ENCODE measurements around the gene NDUFB7. TPM values are rescaled to one million over a fixed set of nuclear protein-coding genes. Genes with fewer than 3 reads are reported as not detected.
"Not testable (repeated sequence)": the region's sequence is repeated elsewhere in the genome, so short reads cannot be mapped to it uniquely, and the experiment has no call there.

The NDUFB7 gene
- 186 TPM for total RNA-seq

DNA sequence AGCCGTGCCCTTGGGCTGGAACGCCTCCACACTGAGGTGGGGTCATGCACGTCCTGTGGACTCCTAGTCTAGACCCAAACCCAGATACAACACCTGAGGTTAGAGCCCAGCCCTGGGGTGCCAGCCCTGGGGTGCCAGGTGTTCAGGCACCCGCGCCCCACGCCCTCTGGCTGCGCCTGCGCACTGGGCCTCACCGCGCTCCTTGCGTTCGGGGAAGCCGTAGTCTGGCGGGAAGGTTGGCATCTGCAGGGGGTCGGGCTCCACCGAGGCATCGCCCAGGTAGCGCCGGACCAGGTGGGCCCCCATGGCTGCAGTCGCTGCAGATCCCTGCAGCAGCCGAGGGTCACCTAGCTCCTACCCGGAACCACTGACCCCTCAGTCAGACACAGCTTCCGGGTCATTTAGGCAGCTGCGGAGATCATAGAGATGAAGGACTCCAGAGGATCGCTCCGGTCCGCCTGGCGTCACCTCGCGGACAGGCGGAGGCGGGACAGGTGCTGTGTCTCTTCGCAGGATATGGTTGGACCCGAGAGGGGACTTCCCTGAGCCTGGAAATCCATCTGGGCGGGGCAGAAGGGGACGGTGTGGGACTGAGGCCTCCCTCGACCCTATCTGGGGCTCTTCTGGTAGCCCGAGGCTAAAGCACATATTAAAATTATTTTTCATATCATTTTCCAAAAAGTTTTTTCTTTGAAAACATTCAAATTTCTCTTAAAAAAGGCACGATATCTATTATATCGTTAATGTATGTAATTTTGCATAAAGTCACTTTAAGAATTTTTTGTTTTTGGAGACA lies at the start of gene NDUFB7:
NDUFB7 (minus strand) TSS at position 372 of the 796 bp plus-strand sequence; CDS start at position 306, 66 bp downstream.
- ATAC-seq: peak; percentile 83

DNA sequence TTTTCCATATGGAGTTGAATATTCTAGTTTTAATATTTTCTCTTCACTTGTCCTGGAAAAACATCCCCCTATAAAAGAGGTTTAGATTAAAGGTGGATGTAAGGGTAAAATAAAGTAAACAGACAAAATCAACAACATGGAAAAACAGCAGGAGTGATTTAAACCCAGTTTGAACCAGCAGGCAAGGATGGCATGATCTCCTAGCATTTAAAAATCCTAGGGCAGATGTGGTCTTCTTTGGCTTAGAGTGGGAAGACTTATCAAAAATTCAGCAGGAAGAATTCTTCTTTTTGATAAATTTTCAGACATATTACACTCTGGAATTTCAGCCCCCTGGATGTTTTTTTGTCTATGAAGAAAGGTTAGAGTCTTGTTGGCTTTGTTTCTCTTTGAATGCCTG lies 47.5 kb upstream of the NDUFB7 start:
- ATAC-seq: no peak

DNA sequence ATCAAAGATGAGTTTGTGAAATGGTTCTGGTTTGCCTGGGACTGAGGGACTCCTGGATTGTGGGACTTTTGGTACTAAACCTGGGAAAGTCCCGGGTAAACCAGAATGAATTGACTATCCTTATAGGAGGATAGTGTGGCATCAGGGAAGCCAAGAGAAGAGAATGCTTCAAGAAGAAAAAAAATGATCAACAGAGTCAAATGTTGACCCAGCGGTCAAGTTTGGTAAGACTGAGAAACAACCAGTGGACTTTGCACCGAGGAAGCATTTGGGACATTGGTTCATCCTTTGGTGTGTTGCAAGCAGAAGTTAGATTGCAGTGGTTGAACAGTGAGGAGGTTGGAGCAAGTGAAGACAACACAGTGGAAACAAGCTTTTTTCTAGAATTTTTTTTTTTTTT lies 44.5 kb upstream of the NDUFB7 start:
- no peak for ATAC-seq

GRCh38 chr19:14615623-14616022 lies 43.8 kb upstream of the NDUFB7 start:
- ATAC-seq: no peak

DNA sequence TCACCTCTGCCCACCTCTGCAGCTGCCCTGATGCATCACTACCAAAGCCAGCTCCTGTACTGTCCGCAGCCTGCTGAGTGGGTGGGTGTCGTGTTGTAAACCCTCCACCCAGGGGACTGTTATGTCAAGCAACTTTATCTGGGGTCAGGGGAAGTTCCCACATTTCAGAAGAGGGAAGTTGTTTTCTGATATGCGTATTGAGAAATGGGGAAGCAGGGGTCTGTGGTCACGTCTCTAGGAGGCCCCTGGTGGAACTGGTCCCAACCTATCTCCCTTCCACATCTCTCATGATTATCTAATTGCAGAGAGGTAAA lies 42.2 kb upstream of the NDUFB7 start:
- no peak for ATAC-seq

GRCh38 chr19:14613399-14614098 lies 41.7 kb upstream of the NDUFB7 start:
- not testable (repeated sequence) for ATAC-seq

GRCh38 chr19:14612657-14613056 lies 40.8 kb upstream of the NDUFB7 start:
- no peak for ATAC-seq

- ATAC-seq: not testable (repeated sequence)
Observed at GRCh38 chr19:14612242-14612641, 40.4 kb upstream of the NDUFB7 start.

GRCh38 chr19:14611051-14611450 lies 39.2 kb upstream of the NDUFB7 start:
- ATAC-seq: no peak

DNA sequence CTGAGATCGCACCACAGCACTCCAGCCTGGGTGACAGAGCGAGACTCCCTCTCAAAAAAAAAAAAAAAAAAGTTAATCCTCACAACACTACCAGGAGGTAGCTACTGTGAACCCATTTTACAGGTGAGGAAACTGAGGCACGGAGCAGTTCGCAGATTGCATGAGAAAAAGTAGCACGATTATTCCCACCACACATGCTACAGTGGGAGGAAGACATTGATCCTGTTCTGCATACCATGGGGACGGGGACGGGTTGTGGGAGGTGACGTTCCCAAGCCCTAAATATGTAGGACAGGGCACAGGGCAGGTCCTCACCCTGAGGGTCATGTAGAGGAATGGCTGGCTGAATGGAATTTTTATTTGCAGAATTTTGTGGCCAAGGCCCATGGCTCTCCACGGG lies 34.8 kb upstream of the NDUFB7 start:
- ATAC-seq: no peak

DNA sequence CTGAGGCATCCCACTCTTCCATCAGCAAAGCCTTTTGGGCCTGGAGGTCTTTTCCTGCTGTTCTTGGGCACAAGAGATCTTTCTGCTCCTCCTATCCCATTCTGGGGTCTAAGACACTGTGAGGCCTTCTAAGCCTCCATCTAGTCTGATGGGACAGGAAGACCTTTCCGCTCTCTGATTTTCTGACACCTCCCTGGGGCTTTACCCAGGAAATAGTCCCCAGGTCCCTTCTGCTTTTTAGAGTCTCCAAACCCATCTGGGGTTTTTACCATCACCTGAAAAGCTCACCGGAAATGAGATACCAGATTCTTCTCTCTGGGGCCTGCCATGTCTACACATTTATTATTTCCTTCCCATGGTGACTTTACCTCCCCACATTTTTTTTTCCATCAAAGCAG lies 32.1 kb upstream of the NDUFB7 start:
- ATAC-seq: peak; percentile 37

GRCh38 chr19:14599548-14600147 lies 27.8 kb upstream of the NDUFB7 start:
- no peak for ATAC-seq

DNA sequence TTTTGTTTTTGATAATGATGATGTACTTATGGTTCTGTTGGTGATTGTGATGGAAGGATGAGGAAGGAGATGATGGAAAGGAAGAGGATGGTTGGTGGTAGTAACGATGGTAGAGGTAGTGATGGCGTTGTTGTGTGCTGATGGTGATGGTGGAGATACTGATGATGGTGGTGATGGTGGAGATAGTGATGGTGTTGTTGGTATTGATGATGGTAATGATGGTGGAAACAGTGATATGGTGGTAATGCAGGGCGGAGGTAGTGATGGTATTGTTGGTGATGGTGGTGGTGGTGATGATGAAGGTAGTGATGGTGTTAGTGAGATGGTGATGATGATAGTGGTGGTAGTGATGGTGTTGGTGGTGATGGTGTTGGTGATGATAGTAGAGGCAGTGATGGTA lies 23.7 kb upstream of the NDUFB7 start:
- no peak for ATAC-seq

GRCh38 chr19:14589433-14589832 lies 17.6 kb upstream of the NDUFB7 start:
- not testable (repeated sequence) for ATAC-seq

DNA sequence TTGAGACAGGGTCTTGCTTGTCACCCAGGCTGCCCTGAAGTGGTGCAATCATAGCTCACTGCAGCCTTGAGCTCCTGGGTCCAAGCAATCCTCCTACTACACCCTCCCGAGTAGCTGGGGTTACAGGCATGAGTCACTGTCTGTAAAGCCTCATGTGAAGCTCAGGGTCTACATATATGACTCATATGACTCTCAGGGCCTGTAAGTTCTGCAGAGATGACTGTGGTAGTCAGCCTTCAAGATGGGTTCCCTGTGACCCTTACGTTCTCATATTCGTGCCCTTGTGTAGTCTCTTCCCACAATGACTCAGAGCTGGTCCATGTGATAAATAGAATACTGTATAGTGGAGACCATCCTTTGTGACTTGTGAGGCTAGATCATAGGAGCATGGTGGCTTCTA lies 13.3 kb upstream of the NDUFB7 start:
- ATAC-seq: peak; percentile 48

DNA sequence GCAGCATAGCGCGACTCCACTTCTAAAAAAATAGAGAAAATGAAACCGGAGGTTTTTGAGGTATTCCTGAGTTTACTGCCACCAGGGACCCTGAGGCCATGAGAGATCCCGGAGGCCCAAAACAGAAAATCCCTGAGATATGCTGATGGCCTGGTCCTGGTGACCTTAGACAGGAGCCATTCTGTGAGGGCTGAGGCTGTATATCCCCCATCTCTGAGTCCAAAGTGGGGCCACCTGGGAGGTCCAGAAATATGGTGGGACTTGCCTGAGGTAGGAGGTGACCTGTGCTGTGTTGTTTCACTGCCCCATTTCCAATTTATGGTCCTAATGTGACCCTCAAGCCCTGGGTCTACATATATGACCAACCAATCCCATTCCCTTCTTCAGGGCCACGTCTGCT lies 12.5 kb upstream of the NDUFB7 start:
- not testable (repeated sequence) for ATAC-seq

DNA sequence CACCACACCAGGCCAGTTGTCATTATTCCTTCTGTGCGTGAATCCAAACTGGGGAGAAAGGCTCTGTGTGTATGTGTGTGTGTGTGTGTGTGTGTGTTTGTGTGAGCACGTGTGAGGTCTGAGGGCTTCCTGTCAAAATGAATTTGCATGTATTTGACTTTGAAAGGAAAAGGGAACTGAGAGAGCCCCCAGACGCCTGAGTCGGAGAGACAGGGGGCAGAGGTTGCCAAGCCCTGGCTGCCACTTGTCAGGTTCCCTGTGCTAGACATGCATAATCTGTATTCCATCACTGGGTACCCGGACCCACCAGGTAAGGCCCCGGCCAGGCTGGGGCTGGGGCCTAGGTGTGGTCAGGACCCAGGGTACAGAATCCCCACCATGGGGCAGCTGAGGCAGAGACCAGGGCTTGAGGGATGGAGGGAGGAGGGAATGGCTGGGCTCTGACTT lies 11.1 kb upstream of the NDUFB7 start, which contains the start of gene CLEC17A:
CLEC17A (plus strand) TSS at position 191 of the 447 bp plus-strand sequence; CDS start at position 268, 77 bp downstream.
- peak; percentile 22 for ATAC-seq

DNA sequence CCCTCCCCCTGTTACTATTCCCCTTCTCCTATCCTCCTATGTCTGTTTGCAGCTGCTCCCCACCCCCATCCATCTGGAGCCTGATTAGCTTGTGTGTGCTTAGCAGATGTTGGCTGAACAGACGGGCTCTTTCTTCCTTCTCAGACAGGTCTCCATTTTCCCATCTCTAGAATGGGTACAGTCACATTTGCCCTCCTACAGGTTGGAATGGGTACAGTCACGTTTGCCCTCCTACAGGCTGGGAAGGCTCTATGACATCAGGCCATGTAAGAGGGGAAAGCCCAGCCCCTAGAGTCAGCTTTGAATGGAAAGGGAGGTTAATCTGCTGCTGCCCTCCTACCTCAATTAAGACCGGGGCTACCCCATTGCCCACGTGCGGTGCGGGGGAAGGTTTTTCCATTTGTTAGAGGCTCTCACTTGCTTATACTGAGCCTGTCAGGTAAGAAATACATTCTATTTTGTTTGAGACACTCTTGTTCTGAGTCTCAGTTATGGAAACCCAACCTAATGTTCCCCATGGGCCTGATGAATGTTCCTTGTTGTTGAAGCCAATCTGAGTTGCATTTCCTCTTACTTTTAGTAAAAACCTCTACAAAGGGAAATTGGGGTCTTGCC lies 8.9 kb upstream of the NDUFB7 start:
- ATAC-seq: no peak

GRCh38 chr19:14577885-14578427 lies 6.1 kb upstream of the NDUFB7 start:
- peak; percentile 34 for ATAC-seq

DNA sequence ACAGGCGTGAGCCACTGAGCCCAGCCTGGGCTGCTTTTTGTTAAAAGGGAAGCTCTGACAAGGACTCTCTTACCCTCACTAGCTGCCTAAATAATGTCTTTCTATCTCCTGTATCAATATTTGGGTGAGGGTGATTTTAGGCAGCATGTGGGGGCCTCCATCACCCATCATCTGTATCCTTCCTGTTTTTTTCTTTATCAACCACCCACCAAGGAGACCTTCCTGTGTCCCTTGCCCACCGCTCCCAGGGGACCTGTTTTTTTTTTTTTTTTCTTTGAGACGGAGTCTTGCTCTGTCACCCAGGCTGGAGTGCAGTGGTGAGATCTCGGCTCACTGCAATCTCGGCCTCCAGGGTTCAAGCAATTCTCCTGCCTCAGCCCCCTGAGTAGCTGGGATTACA lies 5.4 kb upstream of the NDUFB7 start:
- no peak for ATAC-seq

- ATAC-seq: no peak
Observed at GRCh38 chr19:14576363-14576762, 4.5 kb upstream of the NDUFB7 start.

- ATAC-seq: no peak
Observed at GRCh38 chr19:14575428-14575980, 3.6 kb upstream of the NDUFB7 start.
